Measurements from ENCODE around the gene MSMB.
"Not testable (repeated sequence)": the region's sequence is repeated elsewhere in the genome, so short reads cannot be mapped to it uniquely, and the experiment has no call there.

Gene MSMB

GRCh38 chr10:46069771-46070463 lies 23.8 kb upstream of the MSMB start:
- no peak for DNase-seq (ENCODE audit: low spot score)

- no peak for DNase-seq (ENCODE audit: low spot score)
Observed at GRCh38 chr10:46068905-46069304, 22.8 kb upstream of the MSMB start.

- DNase-seq (ENCODE audit: low spot score) = no peak
Observed at GRCh38 chr10:46068117-46068516, 22.0 kb upstream of the MSMB start.

GRCh38 chr10:46064269-46064817 lies 18.3 kb upstream of the MSMB start:
- DNase-seq (ENCODE audit: low spot score) = no peak

- no peak for DNase-seq (ENCODE audit: low spot score)
Observed at GRCh38 chr10:46062723-46063428, 16.8 kb upstream of the MSMB start.

GRCh38 chr10:46060706-46061105 lies 14.6 kb upstream of the MSMB start:
- no peak for DNase-seq (ENCODE audit: low spot score)

- DNase-seq (ENCODE audit: low spot score) = not testable (repeated sequence)
Observed at GRCh38 chr10:46057927-46058326, 11.9 kb upstream of the MSMB start.

GRCh38 chr10:46057038-46057437 lies 11.0 kb upstream of the MSMB start:
- no peak for DNase-seq (ENCODE audit: low spot score)

- no peak for DNase-seq (ENCODE audit: low spot score)
Observed at GRCh38 chr10:46055771-46056170, 9.7 kb upstream of the MSMB start.

GRCh38 chr10:46053534-46054434 lies 7.7 kb upstream of the MSMB start:
- no peak for DNase-seq (ENCODE audit: low spot score)

- DNase-seq (ENCODE audit: low spot score) = no peak
Observed at GRCh38 chr10:46052791-46053375, 6.8 kb upstream of the MSMB start.

GRCh38 chr10:46052057-46052790 lies 6.2 kb upstream of the MSMB start:
- DNase-seq (ENCODE audit: low spot score) = no peak

GRCh38 chr10:46050941-46051623 lies 5.0 kb upstream of the MSMB start:
- no peak for DNase-seq (ENCODE audit: low spot score)

GRCh38 chr10:46049497-46049831 lies 3.4 kb upstream of the MSMB start:
- DNase-seq (ENCODE audit: low spot score) = not testable (repeated sequence)

- no peak for DNase-seq (ENCODE audit: low spot score)
Observed at GRCh38 chr10:46048152-46048551, 2.1 kb upstream of the MSMB start.

GRCh38 chr10:46042527-46042926 lies 3.5 kb downstream of the MSMB start:
- no peak for DNase-seq (ENCODE audit: low spot score)

GRCh38 chr10:46040004-46040403 lies 6.1 kb downstream of the MSMB start:
- no peak for DNase-seq (ENCODE audit: low spot score)

GRCh38 chr10:46037107-46037825 lies 8.8 kb downstream of the MSMB start:
- no peak for DNase-seq (ENCODE audit: low spot score)

GRCh38 chr10:46035923-46036849 lies 9.9 kb downstream of the MSMB start:
- DNase-seq (ENCODE audit: low spot score) = no peak

Measured in AG08395 (cell line).